MCF 10A (cell line): ENCODE data around the gene ARHGEF3. TPM values are rescaled to one million over a fixed set of nuclear protein-coding genes. Genes with fewer than 3 reads are reported as not detected.

Experiments used
- BruUV-seq: library from RNA; stranded (reverse); fragments of 400-500 nt; replicated peaks from 2 replicates; lab custom pipeline; 2021; lab: Mats Ljungman, UMichigan
- CTCF ChIA-PET: fragments of 300-600 bp; sonication (Branson Sonifier 250); formaldehyde crosslinking; extraction: SDS; loops from one replicate; lab custom pipeline; 2021; ENCODE audit warnings: antibody characterized with exemption, inconsistent platforms; lab: Yijun Ruan, JAX
- POLR2A ChIA-PET: fragments of 300-600, 350-650 bp; sonication (Branson Sonifier 250); formaldehyde crosslinking; extraction: SDS; loops from one replicate; lab custom pipeline; 2020; ENCODE audit warnings: antibody characterized with exemption, inconsistent platforms; lab: Yijun Ruan, JAX
- DNase-seq: peaks from one replicate; pipeline ENCODE4 v3.0.0-alpha.2; 2018; ENCODE audit not compliant: unreplicated experiment
- H3K27ac Mint-ChIP-seq: one replicate; pipeline ENCODE4 v1.8.0; 2022; ENCODE audit warnings: mild to moderate bottlenecking, low read depth, mixed read lengths; ENCODE audit not compliant: unreplicated experiment
- H3K27me3 Mint-ChIP-seq: one replicate; pipeline ENCODE4 v1.8.0; 2022; ENCODE audit warnings: mixed read lengths; ENCODE audit not compliant: insufficient read depth, unreplicated experiment
- H3K36me3 Mint-ChIP-seq: one replicate; pipeline ENCODE4 v1.8.0; 2022; ENCODE audit warnings: mild to moderate bottlenecking, moderate library complexity, mixed read lengths; ENCODE audit not compliant: insufficient read depth, unreplicated experiment
- H3K4me1 Mint-ChIP-seq: one replicate; pipeline ENCODE4 v1.8.0; 2022; ENCODE audit warnings: mixed read lengths; ENCODE audit not compliant: insufficient read depth, unreplicated experiment
- H3K4me3 Mint-ChIP-seq: one replicate; pipeline ENCODE4 v1.8.0; 2022; ENCODE audit warnings: mild to moderate bottlenecking, moderate library complexity, mixed read lengths; ENCODE audit not compliant: unreplicated experiment
- H3K9me3 Mint-ChIP-seq: one replicate; pipeline ENCODE4 v1.8.0; 2022; ENCODE audit warnings: mixed read lengths; ENCODE audit not compliant: unreplicated experiment
- CTCF ChIP-seq: fragments of 200-600 bp; IDR thresholded peaks from one replicate; pipeline ENCODE4 v1.8.0; 2022; ENCODE audit warnings: antibody characterized with exemption, mild to moderate bottlenecking; ENCODE audit not compliant: unreplicated experiment
- intact Hi-C: fragments of 100-400 bp; cut with micrococcal nuclease; formaldehyde crosslinking; loops from 2 replicates; pipeline ENCODE4 v1.14.1; 2022
- total RNA-seq: library from RNA; stranded (reverse); gene quantifications from 2 replicates; pipeline ENCODE4 v1.2.3, GENCODE V29; 2022

Gene ARHGEF3
- total RNA-seq, 1 experiment from 2014 or later: 10.6 TPM

DNA sequence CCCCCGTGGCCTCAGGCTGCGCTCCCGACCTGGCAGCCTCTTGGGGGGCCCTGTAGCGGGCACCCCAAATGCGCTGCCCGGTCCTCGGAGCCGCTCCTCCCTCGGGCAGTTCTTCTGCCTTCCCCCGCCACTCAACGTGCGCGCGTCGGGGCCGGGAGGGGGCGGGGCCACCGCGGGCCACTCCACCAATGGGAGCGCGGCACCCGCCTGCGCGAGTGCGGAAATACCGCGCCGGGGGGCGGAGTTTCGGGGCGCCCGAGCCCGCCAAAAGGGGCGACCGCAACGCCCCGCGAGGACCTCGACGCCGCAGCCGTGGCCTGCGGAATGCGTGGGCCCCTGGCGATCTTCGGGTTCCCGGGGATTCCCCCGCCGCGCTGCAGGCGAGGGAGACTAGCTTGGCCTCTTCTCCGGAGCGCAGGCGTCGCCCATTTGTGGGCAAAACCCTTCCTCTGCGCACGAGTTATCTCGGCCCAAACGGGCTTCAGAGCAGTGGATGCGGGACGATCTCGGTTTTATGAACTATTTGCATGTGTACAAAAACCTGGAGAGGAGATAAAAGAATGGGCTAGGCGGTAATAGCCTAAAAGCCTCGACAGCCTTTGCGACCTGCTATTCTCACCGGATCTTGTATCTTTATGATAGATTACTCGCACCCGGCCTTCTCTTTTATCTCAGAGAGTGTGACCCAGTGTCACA lies 118.5 kb downstream of the ARHGEF3 start, which contains the start of gene TASOR:
TASOR (minus strand) TSS at position 144 of the 696 bp plus-strand sequence. CDS start 259 bp downstream, outside the sequence.
- Mint-ChIP-seq H3K4me1 (peaks cover 7% of the 10 kb centered on the region), H3K27ac (peak within 1 kb of the TSS; percentile 98), H3K27me3 (no peaks in the 10 kb centered on the region), H3K9me3 (no peaks in the 10 kb centered on the region), H3K4me3 (peak within 1 kb of the TSS; percentile 87), H3K36me3 (peaks cover 24% of the 10 kb centered on the region)
- CTCF ChIA-PET: interaction anchor here (1.2 kb wide), 1 partner anchor 116 kb away, joined by 5 read pairs; no protein-coding TSS in a partner anchor
- POLR2A ChIA-PET: interaction anchor here (0.6 to 2.0 kb wide), 10 partner anchors 8 to 545 kb away, joined by 3 to 13 read pairs (median 4); partner anchors contain the start of genes APPL1 and CCDC66
- intact Hi-C loops: no loop called here
- peak; percentile 81 for DNase-seq
- BruUV-seq: no TSS peak
- TF ChIP-seq CTCF: no peak

DNA sequence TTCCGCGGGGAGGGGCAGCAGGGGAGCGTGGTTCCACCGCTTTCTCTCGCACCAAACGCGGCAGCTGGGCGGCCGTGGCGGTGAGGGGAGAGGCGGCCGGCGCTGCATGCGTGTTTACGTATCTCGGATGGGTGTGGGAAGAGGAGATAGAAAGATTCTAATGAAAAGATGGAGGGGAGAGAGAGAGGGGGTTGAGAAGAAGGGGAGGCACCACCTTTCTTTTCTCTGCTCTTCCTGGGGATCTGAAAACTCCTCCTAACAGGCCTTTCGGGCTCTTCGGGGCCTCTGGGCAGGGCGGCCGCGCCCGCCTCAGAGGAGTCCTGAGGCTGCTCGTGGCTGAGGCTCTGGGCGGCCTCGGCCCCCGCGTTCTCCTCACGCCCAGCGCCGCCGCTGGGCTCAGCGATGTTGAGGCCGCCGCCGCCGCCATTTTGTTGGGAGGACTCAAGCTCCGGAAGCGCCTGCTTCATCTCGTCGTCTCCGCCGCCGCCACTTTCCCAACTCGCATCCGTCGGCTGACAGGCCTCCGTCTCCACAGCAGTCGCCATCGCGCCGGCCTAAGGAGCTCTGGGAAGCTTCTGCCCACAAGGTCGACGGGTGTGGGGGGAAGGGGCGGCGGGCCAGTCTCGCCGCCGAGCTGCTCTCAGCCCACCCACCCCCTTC lies 119.2 kb downstream of the ARHGEF3 start:
- BruUV-seq: TSS peak; percentile 66
- peaks cover 25% of the 10 kb centered on the region for H3K36me3 Mint-ChIP-seq
- POLR2A ChIA-PET: interaction anchor here (0.6 to 2.0 kb wide), 16 partner anchors 9 to 873 kb away, joined by 3 to 13 read pairs (median 4); partner anchors contain the start of genes APPL1, CCDC66 and PDE12
- H3K27ac Mint-ChIP-seq: peak overlapping the region; percentile 98
- TF ChIP-seq CTCF: no peak
- intact Hi-C loops: no loop called here
- peaks cover 8% of the 10 kb centered on the region for H3K4me1 Mint-ChIP-seq
- no peaks in the 10 kb centered on the region for H3K9me3 Mint-ChIP-seq
- no peaks in the 10 kb centered on the region for H3K27me3 Mint-ChIP-seq
- peak; percentile 79 for DNase-seq
- CTCF ChIA-PET: interaction anchor here (0.7 to 1.2 kb wide), 2 partner anchors 113 to 117 kb away, joined by 5 to 6 read pairs; no protein-coding TSS in a partner anchor
- peak overlapping the region; percentile 87 for H3K4me3 Mint-ChIP-seq

DNA sequence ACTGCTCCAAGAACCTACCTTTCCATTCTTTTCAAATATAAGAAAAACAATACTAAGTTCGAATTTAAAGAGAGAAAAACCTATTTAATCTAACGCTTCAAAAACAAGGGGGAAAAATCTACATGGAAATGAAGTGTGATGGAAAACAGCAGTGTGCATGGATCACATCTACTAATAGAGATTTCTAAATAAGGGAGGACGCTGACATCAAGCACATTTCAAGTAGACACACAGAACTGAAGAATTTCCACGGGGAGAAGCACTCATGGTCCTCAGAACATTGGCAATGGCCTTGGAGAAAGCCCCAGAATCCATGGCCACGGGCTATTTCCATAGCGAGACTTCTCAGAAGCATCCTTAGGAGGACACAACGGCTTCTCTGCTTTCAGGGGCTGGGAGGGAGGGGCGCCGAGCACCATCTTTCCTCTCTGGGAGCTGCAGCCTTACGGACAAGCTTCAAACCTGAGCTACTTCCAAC lies 119.7 kb downstream of the ARHGEF3 start:
- H3K9me3 Mint-ChIP-seq: no peaks in the 10 kb centered on the region
- no peaks in the 10 kb centered on the region for H3K27me3 Mint-ChIP-seq
- TF ChIP-seq CTCF: no peak
- H3K27ac Mint-ChIP-seq: peak overlapping the region; percentile 98
- ChIA-PET POLR2A (interaction anchor here (0.6 to 2.0 kb wide), 12 partner anchors 8 to 874 kb away, joined by 3 to 13 read pairs (median 4); partner anchors contain the start of genes APPL1, CCDC66 and PDE12), CTCF (interaction anchor here (0.7 to 1.2 kb wide), 2 partner anchors 113 to 117 kb away, joined by 5 to 6 read pairs; no protein-coding TSS in a partner anchor)
- H3K4me1 Mint-ChIP-seq: peaks cover 13% of the 10 kb centered on the region
- no peak for DNase-seq
- peak overlapping the region; percentile 87 for H3K4me3 Mint-ChIP-seq
- BruUV-seq: no TSS peak
- intact Hi-C loops: no loop called here
- peaks cover 25% of the 10 kb centered on the region for H3K36me3 Mint-ChIP-seq
